Activated CD4-positive, alpha-beta T cell treated with anti-CD3 and anti-CD28 coated beads for 36 hours (primary cell): ENCODE data around the gene CNDP1. TPM values are rescaled to one million over a fixed set of nuclear protein-coding genes. Genes with fewer than 3 reads are reported as not detected.

Experiments used
- ATAC-seq: fragments of 200-7000 bp; cut with Tn5 transposase; one replicate; pipeline ENCODE4 v1.10.0; 2021; ENCODE audit warnings: mild to moderate bottlenecking, moderate library complexity
- CTCF ChIA-PET: fragments of 350-600 bp; sonication (Branson Sonifier 250); formaldehyde crosslinking; loops from one replicate; lab custom pipeline; 2021; ENCODE audit warnings: antibody characterized with exemption; lab: Charles Lee
- POLR2A ChIA-PET: fragments of 350-600 bp; sonication (Branson Sonifier 250); formaldehyde crosslinking; loops from one replicate; lab custom pipeline; 2021; ENCODE audit warnings: antibody characterized with exemption, inconsistent platforms; lab: Charles Lee
- DNase-seq: peaks from one replicate; pipeline ENCODE4 v3.0.0-alpha.2; 2020
- H3K27ac Mint-ChIP-seq: one replicate; pipeline ENCODE4 v1.8.0; 2021; ENCODE audit warnings: mixed read lengths
- H3K27me3 Mint-ChIP-seq: one replicate; pipeline ENCODE4 v1.8.0; 2021; ENCODE audit warnings: mixed read lengths
- H3K36me3 Mint-ChIP-seq: one replicate; pipeline ENCODE4 v1.8.0; 2021; ENCODE audit warnings: low read depth, mixed read lengths
- H3K4me1 Mint-ChIP-seq: one replicate; pipeline ENCODE4 v1.8.0; 2021; ENCODE audit warnings: mixed read lengths
- H3K4me3 Mint-ChIP-seq: one replicate; pipeline ENCODE4 v1.8.0; 2021; ENCODE audit warnings: mild to moderate bottlenecking, moderate library complexity, mixed read lengths
- H3K9me3 Mint-ChIP-seq: one replicate; pipeline ENCODE4 v1.8.0; 2021; ENCODE audit warnings: low read depth, mixed read lengths
- intact Hi-C, 2 experiments: fragments of 100-400 bp; cut with DNase I in 1 of 2; cut with micrococcal nuclease in 1 of 2; formaldehyde crosslinking; loops; one replicate each; pipeline versions ENCODE4 v1.14.2 to v1.15.1; 2022 to 2024; cut with DNase I, micrococcal nuclease
- total RNA-seq, 2 experiments: library from RNA; stranded (reverse); gene quantifications; one replicate each; pipeline ENCODE4 v1.2.3, GENCODE V29; 2021

Gene CNDP1
- total RNA-seq, 2 experiments from 2014 or later = not detected

- CTCF ChIA-PET = no interaction called here
- no peaks in the 10 kb centered on the region for H3K36me3 Mint-ChIP-seq
- no peak overlapping the region for H3K4me3 Mint-ChIP-seq
- no peaks in the 10 kb centered on the region for H3K27me3 Mint-ChIP-seq
- H3K27ac Mint-ChIP-seq = no peak overlapping the region
- intact Hi-C loops = no loop called here
- POLR2A ChIA-PET = no interaction called here
- no peak for ATAC-seq
- H3K4me1 Mint-ChIP-seq = no peaks in the 10 kb centered on the region
- no peaks in the 10 kb centered on the region for H3K9me3 Mint-ChIP-seq
- no peak for DNase-seq
These were observed 1.7 kb upstream of the CNDP1 start for GRCh38 chr18:74532511-74533025.

DNA sequence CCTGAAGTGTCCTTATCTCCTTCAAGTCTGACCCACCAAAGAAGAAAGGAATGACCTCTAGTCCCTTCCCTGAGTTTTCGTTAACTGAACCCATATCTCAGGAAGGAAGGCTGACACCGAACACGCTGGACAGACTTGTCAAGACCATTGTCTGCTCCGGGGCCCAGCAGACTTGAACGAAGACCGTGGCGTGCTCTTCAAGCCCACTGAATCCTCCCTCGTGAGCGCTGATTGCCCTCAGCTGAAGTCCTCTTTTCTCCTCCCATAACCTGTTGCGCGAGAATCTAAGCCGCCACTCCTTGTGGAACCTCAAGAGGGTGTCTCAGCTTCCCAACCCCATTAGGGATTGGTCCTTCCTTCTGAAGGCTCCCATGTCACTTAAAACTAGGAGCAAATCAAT lies 634 bp upstream of the CNDP1 start:
- Mint-ChIP-seq H3K4me3 (no peak overlapping the region), H3K4me1 (no peaks in the 10 kb centered on the region), H3K27me3 (no peaks in the 10 kb centered on the region), H3K36me3 (no peaks in the 10 kb centered on the region), H3K27ac (no peak overlapping the region), H3K9me3 (no peaks in the 10 kb centered on the region)
- ChIA-PET POLR2A (no interaction called here), CTCF (interaction anchor here (0.7 kb wide), 1 partner anchor 18 kb away, joined by 4 read pairs; no protein-coding TSS in a partner anchor)
- ATAC-seq (no peak), DNase-seq (no peak)
- intact Hi-C loops = no loop called here

- CTCF ChIA-PET = no interaction called here
- no peaks in the 10 kb centered on the region for H3K4me1 Mint-ChIP-seq
- no peak overlapping the region for H3K27ac Mint-ChIP-seq
- no peaks in the 10 kb centered on the region for H3K9me3 Mint-ChIP-seq
- ATAC-seq (no peak), DNase-seq (no peak)
- H3K36me3 Mint-ChIP-seq = no peaks in the 10 kb centered on the region
- no peak overlapping the region for H3K4me3 Mint-ChIP-seq
- POLR2A ChIA-PET = no interaction called here
- intact Hi-C loops = no loop called here
- H3K27me3 Mint-ChIP-seq = no peaks in the 10 kb centered on the region
These were observed 815 bp downstream of the CNDP1 start for GRCh38 chr18:74534981-74535649.

GRCh38 chr18:74539289-74539688 lies 5.0 kb downstream of the CNDP1 start:
- intact Hi-C loops = no loop called here
- H3K4me1 Mint-ChIP-seq = no peaks in the 10 kb centered on the region
- H3K9me3 Mint-ChIP-seq = no peaks in the 10 kb centered on the region
- no peak overlapping the region for H3K4me3 Mint-ChIP-seq
- H3K27ac Mint-ChIP-seq = no peak overlapping the region
- CTCF ChIA-PET = no interaction called here
- H3K36me3 Mint-ChIP-seq = no peaks in the 10 kb centered on the region
- POLR2A ChIA-PET = no interaction called here
- no peak for DNase-seq
- ATAC-seq = no peak
- H3K27me3 Mint-ChIP-seq = no peaks in the 10 kb centered on the region

DNA sequence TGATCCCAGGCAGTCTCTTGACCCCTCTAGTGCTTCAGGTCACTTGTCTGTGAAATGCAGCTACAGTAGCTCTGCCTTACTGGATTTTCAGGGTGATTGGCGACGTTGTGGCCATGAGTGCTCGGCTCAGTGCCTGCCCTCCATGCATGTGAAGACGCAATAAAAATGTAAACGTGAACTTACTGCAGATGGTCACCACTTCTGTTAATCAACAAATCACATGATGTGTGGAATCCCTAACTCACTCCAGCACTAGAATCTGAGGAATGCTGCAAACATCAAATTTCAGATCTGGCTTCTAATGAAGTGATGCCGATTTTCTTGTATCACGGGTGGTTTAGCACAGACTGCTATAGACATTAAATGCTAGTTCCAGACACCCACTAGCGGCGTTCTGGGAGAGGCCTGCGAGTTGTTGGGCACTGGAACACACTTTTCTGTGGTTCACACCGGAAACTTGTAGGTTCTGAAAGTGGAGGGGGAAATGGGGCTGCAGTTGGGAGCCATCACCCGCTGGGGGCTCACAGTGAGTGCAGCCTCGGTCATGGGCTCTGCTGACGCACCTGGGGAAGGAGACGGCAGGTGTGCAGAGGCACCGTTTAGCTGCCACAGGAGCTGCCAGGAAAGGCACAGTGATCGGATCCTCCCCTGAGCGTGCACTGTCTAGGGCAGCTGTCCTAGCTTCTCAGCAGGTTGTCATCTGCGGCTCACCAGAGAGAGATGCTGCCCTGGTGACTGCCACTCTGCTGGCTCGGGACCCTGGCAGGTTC lies 6.5 kb downstream of the CNDP1 start:
- no peak for ATAC-seq
- Mint-ChIP-seq H3K27me3 (no peaks in the 10 kb centered on the region), H3K4me3 (no peak overlapping the region), H3K9me3 (no peaks in the 10 kb centered on the region), H3K27ac (no peak overlapping the region), H3K4me1 (no peaks in the 10 kb centered on the region), H3K36me3 (no peaks in the 10 kb centered on the region)
- ChIA-PET CTCF (interaction anchor here (0.9 to 1.2 kb wide), 2 partner anchors 9 to 11 kb away, joined by 3 read pairs; no protein-coding TSS in a partner anchor), POLR2A (no interaction called here)
- intact Hi-C loops = no loop called here
- DNase-seq = no peak

- H3K9me3 Mint-ChIP-seq = no peaks in the 10 kb centered on the region
- H3K36me3 Mint-ChIP-seq = no peaks in the 10 kb centered on the region
- intact Hi-C loops = no loop called here
- no peak for ATAC-seq
- H3K4me1 Mint-ChIP-seq = no peaks in the 10 kb centered on the region
- no peaks in the 10 kb centered on the region for H3K27me3 Mint-ChIP-seq
- no peak overlapping the region for H3K27ac Mint-ChIP-seq
- CTCF ChIA-PET = interaction anchor here (0.9 to 1.9 kb wide), 3 partner anchors 8 to 10 kb away, joined by 3 to 5 read pairs (median 3); no protein-coding TSS in a partner anchor
- no peak overlapping the region for H3K4me3 Mint-ChIP-seq
- DNase-seq = no peak
- POLR2A ChIA-PET = no interaction called here
These were observed 7.6 kb downstream of the CNDP1 start for GRCh38 chr18:74541703-74542555.

GRCh38 chr18:74544898-74545297 lies 10.6 kb downstream of the CNDP1 start:
- no peaks in the 10 kb centered on the region for H3K27me3 Mint-ChIP-seq
- H3K4me3 Mint-ChIP-seq = no peak overlapping the region
- H3K36me3 Mint-ChIP-seq = no peaks in the 10 kb centered on the region
- DNase-seq (no peak), ATAC-seq (no peak)
- no peak overlapping the region for H3K27ac Mint-ChIP-seq
- intact Hi-C loops = no loop called here
- peaks cover 13% of the 10 kb centered on the region for H3K9me3 Mint-ChIP-seq
- CTCF ChIA-PET = interaction anchor here (0.7 kb wide), 1 partner anchor 194 kb away, joined by 3 read pairs; no protein-coding TSS in a partner anchor
- POLR2A ChIA-PET = no interaction called here
- no peaks in the 10 kb centered on the region for H3K4me1 Mint-ChIP-seq

DNA sequence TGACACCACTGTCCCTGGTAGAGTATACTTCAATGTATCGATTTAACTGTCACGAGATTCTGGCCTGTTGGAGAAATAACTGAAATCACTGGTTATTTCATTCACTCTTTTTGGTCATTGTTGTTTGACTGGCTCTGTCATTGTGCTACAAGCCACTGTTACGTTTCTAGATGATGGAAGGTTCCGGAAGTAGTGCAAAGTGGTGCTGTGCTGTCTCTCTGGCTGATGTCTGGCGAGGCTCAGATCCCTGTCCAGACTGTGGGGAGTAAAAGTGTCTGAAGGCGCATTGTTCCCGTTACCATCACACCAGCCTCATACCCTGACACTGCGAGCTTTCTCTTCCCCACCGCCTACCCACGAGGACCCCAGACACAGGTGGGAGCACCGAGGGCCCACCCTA lies 11.7 kb downstream of the CNDP1 start:
- no peak for DNase-seq
- ChIA-PET POLR2A (no interaction called here), CTCF (no interaction called here)
- H3K27me3 Mint-ChIP-seq = no peaks in the 10 kb centered on the region
- peaks cover 16% of the 10 kb centered on the region for H3K9me3 Mint-ChIP-seq
- no peak overlapping the region for H3K27ac Mint-ChIP-seq
- no peaks in the 10 kb centered on the region for H3K4me1 Mint-ChIP-seq
- no peak for ATAC-seq
- no peak overlapping the region for H3K4me3 Mint-ChIP-seq
- intact Hi-C loops = no loop called here
- H3K36me3 Mint-ChIP-seq = no peaks in the 10 kb centered on the region

DNA sequence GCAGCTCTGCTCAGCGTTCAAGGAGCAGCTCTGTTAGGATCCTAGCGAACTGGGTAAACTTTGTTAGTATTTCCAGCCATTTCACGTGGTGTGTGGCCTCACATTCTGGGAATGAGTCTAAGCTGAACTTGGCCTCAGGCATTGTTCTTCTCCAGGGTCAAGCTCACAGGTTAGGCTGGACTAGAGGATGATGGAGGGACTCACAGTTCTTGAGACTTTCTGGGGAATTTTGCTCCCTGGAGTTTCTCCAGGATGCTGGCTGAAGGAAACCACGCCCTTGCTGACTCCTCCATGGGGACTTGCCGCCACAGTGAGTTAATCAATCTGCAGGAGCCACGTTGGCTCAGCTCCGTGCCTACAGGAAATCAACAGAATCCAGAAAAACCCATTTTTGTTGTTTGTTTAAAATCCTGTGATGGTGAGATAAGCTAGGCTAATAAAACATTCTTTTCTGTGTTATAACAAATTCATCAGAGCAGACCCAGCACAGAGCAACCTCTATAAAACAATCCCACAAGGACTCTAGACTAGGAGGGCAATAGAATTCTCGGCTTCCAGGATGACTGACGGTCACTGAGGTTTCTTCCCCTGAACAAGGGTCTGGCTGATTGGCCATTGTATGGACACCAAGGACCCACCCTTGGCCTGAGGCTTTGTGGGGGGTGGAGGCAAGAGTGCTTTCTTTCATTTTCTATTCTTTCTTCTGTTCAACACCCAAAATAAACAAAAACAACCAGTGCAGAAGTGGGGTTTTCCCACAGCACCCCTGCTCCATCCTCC lies 12.6 kb downstream of the CNDP1 start:
- CTCF ChIA-PET = interaction anchor here (0.6 to 1.0 kb wide), 2 partner anchors 10 to 119 kb away, joined by 4 read pairs; no protein-coding TSS in a partner anchor
- H3K9me3 Mint-ChIP-seq = peaks cover 16% of the 10 kb centered on the region

DNA sequence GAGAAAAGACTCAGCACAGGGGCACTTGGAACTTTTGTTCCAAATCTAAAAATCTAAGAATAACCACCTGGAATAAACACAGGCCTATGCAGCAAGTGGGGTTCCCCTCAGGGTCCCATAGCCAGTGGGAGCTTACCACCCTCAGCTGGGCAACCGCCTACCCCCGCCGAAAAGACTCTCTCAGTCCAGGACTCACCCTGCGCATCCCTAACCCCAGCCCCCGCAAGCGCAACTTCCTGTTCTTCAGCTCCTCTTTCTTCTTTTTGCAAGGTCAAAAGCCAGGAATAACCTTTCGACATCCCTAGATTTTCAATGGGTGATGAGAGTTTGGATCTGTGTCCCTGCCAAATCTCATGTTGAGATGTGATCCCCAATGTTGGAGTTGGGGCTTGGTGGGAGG lies 13.6 kb downstream of the CNDP1 start:
- DNase-seq (no peak), ATAC-seq (no peak)
- Mint-ChIP-seq H3K36me3 (no peaks in the 10 kb centered on the region), H3K9me3 (peaks cover 16% of the 10 kb centered on the region), H3K27ac (no peak overlapping the region), H3K4me3 (no peak overlapping the region), H3K27me3 (peaks cover 2% of the 10 kb centered on the region), H3K4me1 (no peaks in the 10 kb centered on the region)
- ChIA-PET POLR2A (no interaction called here), CTCF (interaction anchor here (0.6 kb wide), 1 partner anchor 184 kb away, joined by 3 read pairs; no protein-coding TSS in a partner anchor)
- intact Hi-C loops = no loop called here

More for the DNA sequence above, 12.6 kb downstream of the CNDP1 start:
- Mint-ChIP-seq H3K4me3 (no peak overlapping the region), H3K36me3 (no peaks in the 10 kb centered on the region), H3K4me1 (no peaks in the 10 kb centered on the region), H3K27me3 (peaks cover 2% of the 10 kb centered on the region), H3K27ac (no peak overlapping the region)
- no peak for DNase-seq
- intact Hi-C loops = no loop called here
- POLR2A ChIA-PET = no interaction called here
- ATAC-seq = no peak
